Body of pancreas (tissue), 4 donors: ENCODE results near the gene G6PC3. TPM values are rescaled to one million over a fixed set of nuclear protein-coding genes. Genes with fewer than 3 reads are reported as not detected.

ENCODE experiments used
- ATAC-seq: fragments of 150-250 bp; one replicate; pipeline ENCODE4 v1.9.1; 2016
- DNase-seq, 4 donors: peaks; one replicate each; pipeline ENCODE4 v3.0.0-alpha.2; 2019
- H3K27ac ChIP-seq, 4 donors: fragments of 200-600 bp; sonication (generic); 1 replicate in 3 of 4; 2 replicates in 1 of 4; pipeline versions ENCODE4 v1.5.1 to v1.6.1; 2016 to 2019; ENCODE audit warnings: mild to moderate bottlenecking in 1 of 4, mixed read lengths in 1 of 4, moderate library complexity in 1 of 4
- H3K27me3 ChIP-seq, 2 donors: fragments of 200-600 bp; sonication (generic); one replicate each; pipeline ENCODE4 v1.6.0; 2016; ENCODE audit warnings: mild to moderate bottlenecking in 1 of 2
- H3K36me3 ChIP-seq, 2 donors: fragments of 200-600 bp; sonication (generic); replicated peaks in 1 of 2; 2 replicates each; pipeline ENCODE4 v1.5.1; 2016; ENCODE audit warnings: low read depth in 2 of 2; ENCODE audit not compliant: insufficient read depth in 1 of 2
- H3K4me1 ChIP-seq: fragments of 200-600 bp; sonication (generic); one replicate; pipeline ENCODE4 v1.6.0; 2016
- H3K4me3 ChIP-seq, 2 donors: fragments of 200-600 bp; sonication (generic); 1 replicate in 1 of 2; 2 replicates in 1 of 2; pipeline ENCODE4 v1.5.1; 2016 to 2019
- H3K9me3 ChIP-seq, 3 donors: fragments of 200-600 bp; sonication (generic); 1 replicate in 2 of 3; 2 replicates in 1 of 3; pipeline ENCODE4 v1.5.1; 2016
- CTCF ChIP-seq, 7 experiments: fragments of 450-650 bp in 4 of 7; fragments of 200-600 bp in 3 of 7; sonication (generic) in 3 of 7; IDR thresholded peaks; one replicate each; pipeline ENCODE4 v1.5.1; 2016 to 2019; ENCODE audit warnings: antibody characterized with exemption in 7 of 7
- POLR2A ChIP-seq, 3 donors: fragments of 450-650 bp; IDR thresholded peaks; one replicate each; pipeline ENCODE4 v1.6.1; 2016; ENCODE audit warnings: antibody characterized with exemption in 3 of 3, mild to moderate bottlenecking in 2 of 3
- WGBS, 2 donors: methylation state at CpG; one replicate each; pipeline ENCODE4 v1.1.5; 2017; 5-methylcytosine and 5-hydroxymethylcytosine counted together
- intact Hi-C: fragments of 100-400 bp; cut with DNase I; formaldehyde crosslinking; loops from one replicate; pipeline ENCODE4 v1.15.1; 2023
- total RNA-seq, 2 donors: library from RNA; depleted of rRNA; stranded (reverse); fragments of >200 nt; gene quantifications; one replicate each; pipeline ENCODE4 v1.1.0, GENCODE V29; 2016

G6PC3 gene
- total RNA-seq, 2 donors from 2014 or later, result 11.9 to 12.9 TPM

- DNase-seq (no peak), ATAC-seq (no peak)
- Histone ChIP-seq H3K27me3 (no peaks in the 10 kb centered on the region), H3K4me3 (no peak overlapping the region), H3K27ac (peak overlapping the region in 1 of 4 donors; percentile 6), H3K36me3 (peaks cover 0 to 8% of the 10 kb centered on the region in 2 donors), H3K4me1 (peaks cover 5% of the 10 kb centered on the region), H3K9me3 (no peaks in the 10 kb centered on the region)
- intact Hi-C loops, result no loop called here
- no peak for TF ChIP-seq CTCF (IDR thresholded peaks at IDR 0.05)
- TF ChIP-seq POLR2A (IDR thresholded peaks at IDR 0.05), result no peak
- 66 to 69% methylated on average over 3 to 6 of the region's 6 CpGs for WGBS, 2 donors
Observed at GRCh38 chr17:44076716-44077594, 6.4 kb downstream of the G6PC3 start.

- H3K27ac ChIP-seq, result no peak overlapping the region
- H3K4me1 ChIP-seq, result no peaks in the 10 kb centered on the region
- H3K9me3 ChIP-seq, result no peaks in the 10 kb centered on the region
- H3K4me3 ChIP-seq, result no peak overlapping the region
- H3K27me3 ChIP-seq, result no peaks in the 10 kb centered on the region
- no peak for ATAC-seq
- 57 to 83% methylated on average over 4 of the region's 4 CpGs for WGBS, 2 donors
- intact Hi-C loops, result no loop called here
- no peak for DNase-seq
- peaks cover 0 to 13% of the 10 kb centered on the region in 2 donors for H3K36me3 ChIP-seq
- no peak for TF ChIP-seq CTCF (IDR thresholded peaks at IDR 0.05)
- TF ChIP-seq POLR2A (IDR thresholded peaks at IDR 0.05), result no peak
Observed at GRCh38 chr17:44077595-44077909, 7.0 kb downstream of the G6PC3 start.

- Histone ChIP-seq H3K27me3 (no peaks in the 10 kb centered on the region), H3K27ac (no peak overlapping the region), H3K36me3 (peaks cover 0 to 16% of the 10 kb centered on the region in 2 donors), H3K4me1 (no peaks in the 10 kb centered on the region), H3K4me3 (no peak overlapping the region), H3K9me3 (no peaks in the 10 kb centered on the region)
- intact Hi-C loops, result no loop called here
- ATAC-seq (no peak), DNase-seq (no peak)
- WGBS, 2 donors, result 78 to 88% methylated on average over 8 to 15 of the region's 19 CpGs
- no peak for TF ChIP-seq POLR2A (IDR thresholded peaks at IDR 0.05)
- no peak for TF ChIP-seq CTCF (IDR thresholded peaks at IDR 0.05)
Observed at GRCh38 chr17:44078412-44078811, 7.9 kb downstream of the G6PC3 start.

- Histone ChIP-seq H3K27ac (no peak overlapping the region), H3K27me3 (no peaks in the 10 kb centered on the region), H3K4me1 (no peaks in the 10 kb centered on the region), H3K4me3 (no peak overlapping the region), H3K9me3 (no peaks in the 10 kb centered on the region), H3K36me3 (peaks cover 0 to 17% of the 10 kb centered on the region in 2 donors)
- no peak for TF ChIP-seq POLR2A (IDR thresholded peaks at IDR 0.05)
- no peak for TF ChIP-seq CTCF (IDR thresholded peaks at IDR 0.05)
- WGBS, 2 donors, result 75 to 80% methylated on average over 7 to 18 of the region's 18 CpGs
- ATAC-seq, result no peak
- DNase-seq, result no peak
- intact Hi-C loops, result no loop called here
Observed at GRCh38 chr17:44079877-44080821, 9.6 kb downstream of the G6PC3 start.
